Stimulated activated CD4-positive, alpha-beta T cell treated with anti-CD3 and anti-CD28 coated beads, TNF-alpha, amount 100 ng/mL, for 48 hours (primary cell): ENCODE data around the gene CFAP20DC.
"Not testable (repeated sequence)": the region's sequence is repeated elsewhere in the genome, so short reads cannot be mapped to it uniquely, and the experiment has no call there.

ENCODE experiments used
- DNase-seq, 3 donors: peaks; one replicate each; pipeline ENCODE4 v3.0.0-alpha.2; 2020; ENCODE audit warnings: low read depth in 3 of 3

Gene CFAP20DC

GRCh38 chr3:58743296-58743695 lies 306.5 kb downstream of the CFAP20DC start:
- no peak for DNase-seq

- DNase-seq, result no peak
These were observed 307.6 kb downstream of the CFAP20DC start for GRCh38 chr3:58742239-58742638.

DNA sequence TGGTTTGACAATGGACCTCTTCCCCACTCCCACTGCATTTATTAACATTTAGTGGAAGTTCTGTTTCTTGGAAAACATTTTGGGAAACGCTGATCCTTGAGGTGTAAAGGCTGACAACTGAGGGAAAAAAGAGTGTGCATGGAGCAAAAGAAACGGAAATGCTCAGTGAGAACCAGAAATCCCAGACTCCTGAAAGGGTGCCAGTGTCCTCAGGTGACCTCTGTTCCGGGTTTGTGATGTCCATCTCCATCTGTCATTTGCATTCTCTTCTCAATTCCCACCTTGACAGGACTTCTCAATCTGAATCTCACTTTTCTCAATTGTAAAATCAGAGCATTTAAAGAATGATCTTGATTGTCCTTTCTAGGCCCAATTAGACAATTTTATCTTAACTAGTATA lies 312.2 kb downstream of the CFAP20DC start:
- DNase-seq, result no peak

DNA sequence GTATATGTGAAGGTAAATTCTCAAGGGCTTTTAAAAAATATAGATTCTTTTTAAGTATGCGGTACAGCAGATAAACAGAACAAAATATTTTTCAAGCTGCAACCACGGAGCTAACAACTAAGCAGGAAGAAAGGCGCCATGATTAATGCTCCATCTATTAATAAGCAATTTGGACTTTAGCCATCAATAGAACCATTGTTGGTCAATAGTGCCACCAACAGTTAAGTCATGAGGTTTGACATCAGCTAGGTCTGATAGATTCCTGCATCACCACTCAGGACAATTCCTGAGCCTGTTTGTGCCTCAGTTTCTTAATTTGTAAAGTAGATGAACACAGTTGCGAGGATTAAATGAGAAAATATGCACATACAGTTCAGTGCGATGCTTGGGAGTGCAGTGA lies 318.2 kb downstream of the CFAP20DC start:
- no peak for DNase-seq

GRCh38 chr3:58728723-58729122 lies 321.1 kb downstream of the CFAP20DC start:
- DNase-seq, result no peak

- DNase-seq, result no peak
These were observed 324.4 kb downstream of the CFAP20DC start for GRCh38 chr3:58725326-58725853.

- no peak for DNase-seq
These were observed 325.5 kb downstream of the CFAP20DC start for GRCh38 chr3:58724336-58724735.

- DNase-seq, result no peak
These were observed 326.7 kb downstream of the CFAP20DC start for GRCh38 chr3:58723173-58723572.

GRCh38 chr3:58722561-58722960 lies 327.3 kb downstream of the CFAP20DC start:
- DNase-seq, result no peak

- no peak for DNase-seq
These were observed 329.3 kb downstream of the CFAP20DC start for GRCh38 chr3:58720526-58720925.

DNA sequence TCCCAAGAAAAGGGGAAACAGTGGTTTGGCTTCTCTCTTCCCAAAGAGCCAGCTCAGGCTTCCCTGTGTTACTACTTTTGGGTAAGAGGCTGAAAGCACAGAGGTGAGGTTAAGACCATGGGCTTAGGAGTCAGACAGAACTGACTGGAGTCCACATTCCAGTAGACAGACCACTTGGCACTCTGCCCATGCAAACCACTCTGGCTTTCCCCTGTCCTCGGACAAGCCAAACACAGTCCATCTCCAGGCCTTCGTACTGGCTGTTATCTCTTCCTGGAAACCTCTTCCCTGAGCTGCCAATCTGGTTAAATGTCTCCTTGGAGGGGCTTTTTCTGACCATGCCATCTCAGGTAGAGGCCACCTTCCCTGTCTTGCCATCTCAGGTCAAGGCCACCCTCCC lies 330.1 kb downstream of the CFAP20DC start:
- DNase-seq, result no peak

DNA sequence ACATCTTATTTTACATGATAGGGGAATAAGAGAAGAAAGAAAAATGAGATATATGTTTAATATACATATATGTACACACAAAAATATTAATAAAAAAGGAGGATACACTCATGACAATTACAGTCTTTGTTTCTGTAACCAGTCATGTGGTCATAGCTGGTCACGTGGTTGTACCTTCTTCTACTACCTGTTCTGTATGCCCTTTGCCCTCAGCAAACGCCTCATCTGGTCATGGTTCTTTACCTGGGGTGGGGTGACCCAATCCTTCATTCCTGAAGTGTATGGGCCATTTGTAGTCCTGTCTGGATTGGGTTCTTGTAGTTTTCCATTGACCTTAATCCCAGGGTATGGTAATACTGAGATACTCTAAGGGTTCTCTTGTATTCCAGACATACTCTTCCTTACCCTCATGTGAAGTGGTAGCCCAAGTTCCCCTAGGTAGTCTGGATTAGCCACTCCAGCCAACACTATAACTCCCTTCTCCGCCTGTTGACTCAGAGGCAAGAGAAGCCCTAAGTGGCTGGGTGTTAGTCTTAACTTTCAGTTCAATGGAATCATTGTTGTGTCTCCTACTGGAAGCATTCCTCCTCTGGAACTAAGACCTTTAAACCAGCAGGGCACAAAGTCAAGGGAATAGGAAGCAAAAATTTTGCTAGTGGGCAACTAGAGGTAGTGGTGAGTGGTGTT lies 336.0 kb downstream of the CFAP20DC start:
- DNase-seq, result no peak

DNA sequence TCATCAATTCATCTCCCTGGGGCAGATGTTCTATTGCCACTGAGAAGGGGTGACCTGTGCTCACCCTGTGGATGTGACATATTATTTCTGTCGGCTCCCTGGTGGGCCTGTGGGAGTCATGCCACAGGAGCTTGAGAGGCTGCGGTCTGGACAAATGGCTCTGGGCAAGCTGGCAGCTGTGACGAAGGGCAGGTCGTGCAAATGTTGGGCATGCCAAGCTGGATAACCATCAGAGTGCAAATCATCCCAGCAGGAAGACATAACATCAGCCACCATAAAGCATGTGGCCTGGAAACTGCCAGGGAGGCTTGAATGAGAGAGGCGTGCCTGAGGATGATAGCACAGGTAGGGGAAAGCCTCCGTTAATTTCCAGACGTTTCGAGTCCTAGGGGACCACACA lies 338.0 kb downstream of the CFAP20DC start:
- DNase-seq, result no peak

DNA sequence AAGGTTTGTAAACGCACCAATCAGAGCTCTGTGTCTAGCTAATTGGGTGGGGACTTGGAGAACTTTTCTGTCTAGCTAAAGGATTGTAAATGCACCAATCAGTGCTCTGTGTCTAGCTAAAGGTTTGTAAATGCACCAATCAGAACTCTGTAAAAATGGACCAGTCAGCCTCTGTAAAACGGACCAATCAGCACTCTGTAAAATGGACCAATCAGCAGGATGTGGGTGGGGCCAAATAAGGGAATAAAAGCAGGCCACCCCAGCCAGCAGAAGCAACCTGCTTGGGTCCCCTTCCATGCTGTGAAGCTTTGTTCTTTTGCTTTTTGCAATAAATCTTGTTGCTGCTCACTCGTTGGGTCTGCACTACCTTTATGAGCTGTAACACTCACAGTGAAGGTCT lies 340.8 kb downstream of the CFAP20DC start:
- not testable (repeated sequence) for DNase-seq

DNA sequence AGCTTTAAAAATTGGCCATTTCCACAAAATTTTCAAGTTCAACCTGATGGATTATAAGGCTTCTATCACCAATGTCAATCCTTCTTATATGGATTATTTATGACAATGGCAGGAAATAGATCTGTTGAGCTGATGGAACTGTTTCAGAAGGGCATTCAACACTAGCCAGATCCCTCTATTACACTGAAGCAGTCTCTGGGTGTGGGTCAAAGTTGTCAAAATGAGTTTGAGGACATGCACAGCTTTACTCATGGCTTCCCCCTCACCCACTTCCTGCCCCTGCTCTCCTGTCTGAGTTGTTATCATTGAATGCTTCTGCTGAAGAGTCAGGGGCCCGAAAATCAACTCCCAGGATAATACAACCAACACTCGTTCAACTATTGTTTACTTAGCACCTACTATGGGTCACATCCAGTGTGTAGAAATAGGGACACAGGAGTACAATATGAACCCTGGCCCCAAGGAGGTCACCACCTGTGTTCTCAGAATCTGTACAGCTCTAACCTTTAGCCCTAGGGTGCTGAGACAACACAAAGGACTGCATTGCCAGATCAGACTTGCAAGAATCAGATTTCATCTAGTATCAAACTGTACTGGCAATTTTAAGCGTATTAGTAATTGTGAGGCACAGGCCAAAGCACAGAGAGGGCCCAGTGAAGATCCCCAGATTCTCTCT lies 341.6 kb downstream of the CFAP20DC start:
- DNase-seq, result no peak

DNA sequence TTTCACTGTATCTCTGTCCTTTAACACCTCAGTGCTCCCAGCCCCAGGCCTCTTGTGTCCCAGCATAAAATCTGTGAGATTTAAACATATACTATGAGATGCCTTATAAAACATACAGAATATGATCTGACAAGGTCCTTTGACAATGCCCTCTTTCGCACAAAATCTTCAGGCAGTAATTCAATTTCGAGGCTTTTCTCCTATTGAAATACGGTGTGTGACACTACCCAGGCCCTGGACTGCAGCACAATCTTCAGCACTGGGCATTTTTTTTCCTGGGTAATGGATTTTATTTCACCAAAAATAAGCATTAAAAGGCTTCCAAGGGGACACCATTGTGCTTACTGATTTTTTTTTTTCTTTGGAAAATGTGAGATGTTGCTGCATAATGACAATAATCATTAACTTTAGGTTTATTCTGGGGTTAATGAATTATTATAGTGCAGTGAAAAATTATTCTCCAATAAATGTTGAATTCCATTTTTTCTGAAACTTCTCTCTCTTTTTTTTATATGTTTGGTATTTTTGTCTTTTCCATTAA lies 342.4 kb downstream of the CFAP20DC start:
- no peak for DNase-seq

DNA sequence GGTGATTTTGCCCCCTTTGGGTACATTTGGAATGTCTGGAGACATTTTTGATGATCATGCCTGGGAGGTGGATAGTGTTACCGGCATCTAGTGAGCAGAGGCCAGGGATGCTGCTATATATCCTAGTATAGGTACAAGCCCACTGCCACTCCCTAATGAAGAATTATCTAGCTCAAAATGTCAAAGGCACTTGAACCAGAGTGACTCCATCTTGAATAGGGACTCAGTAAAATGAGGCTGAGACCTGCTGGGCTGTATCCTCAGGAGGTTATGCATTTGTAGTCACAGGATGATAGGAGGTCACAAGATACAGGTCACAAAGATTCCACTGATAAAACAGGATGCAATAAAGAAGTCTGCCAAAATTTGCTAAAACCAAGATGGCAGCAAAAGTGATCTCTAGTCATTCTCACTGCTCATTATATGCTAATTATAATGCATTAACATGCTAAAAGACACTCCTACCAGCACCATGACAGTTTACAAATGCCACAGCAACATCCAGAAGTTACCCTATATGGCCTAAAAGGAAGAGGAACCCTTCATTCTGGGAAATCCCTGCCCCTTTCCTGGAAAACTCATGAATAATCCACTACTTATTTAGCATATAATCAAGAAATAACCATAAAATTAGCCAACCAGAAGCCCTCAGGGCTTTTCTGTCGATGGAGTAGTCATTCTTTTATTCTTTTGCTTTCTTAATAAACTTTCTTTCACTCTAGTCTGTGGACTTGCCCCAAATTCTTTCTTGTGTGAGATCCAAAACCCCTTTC lies 343.2 kb downstream of the CFAP20DC start:
- DNase-seq, result no peak

- no peak for DNase-seq
These were observed 345.1 kb downstream of the CFAP20DC start for GRCh38 chr3:58704745-58705144.

DNA sequence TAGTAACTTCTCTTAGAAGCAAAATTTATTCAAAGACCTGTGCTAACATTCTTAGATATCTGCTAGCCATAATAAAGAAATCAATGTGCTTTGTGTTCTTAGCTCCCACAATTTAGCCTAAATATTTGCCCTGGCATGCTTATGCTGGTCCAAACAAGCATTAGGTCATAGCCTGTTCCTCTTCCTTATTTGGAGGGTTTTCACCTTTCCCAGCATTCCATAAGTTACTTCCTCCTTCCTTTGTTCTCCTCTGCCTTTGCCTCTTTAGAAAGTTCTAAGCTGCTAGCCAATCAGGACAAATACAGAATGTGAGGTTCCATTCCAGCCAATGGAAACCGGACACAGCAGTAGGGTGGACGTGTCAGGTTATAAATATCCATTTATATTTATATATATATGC lies 345.5 kb downstream of the CFAP20DC start:
- not testable (repeated sequence) for DNase-seq

DNA sequence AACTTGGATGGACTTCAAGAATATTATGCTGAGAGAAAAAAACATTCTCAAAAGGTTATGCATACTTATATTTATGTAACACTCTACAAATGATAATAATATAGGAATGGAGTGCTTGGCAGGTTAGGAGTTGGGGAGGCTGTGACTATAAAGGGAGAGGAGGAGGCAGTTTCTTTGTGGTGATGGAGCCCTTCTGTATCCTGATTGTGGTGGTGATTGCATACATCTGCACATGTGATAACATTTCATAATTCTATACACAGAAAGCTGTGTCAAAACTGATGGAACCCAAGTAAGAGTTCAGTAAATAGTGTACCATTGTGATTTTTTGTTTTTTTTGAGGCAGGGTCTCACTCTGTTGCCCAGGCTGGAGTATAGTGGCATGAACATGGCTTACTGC lies 351.6 kb downstream of the CFAP20DC start:
- DNase-seq, result no peak

DNA sequence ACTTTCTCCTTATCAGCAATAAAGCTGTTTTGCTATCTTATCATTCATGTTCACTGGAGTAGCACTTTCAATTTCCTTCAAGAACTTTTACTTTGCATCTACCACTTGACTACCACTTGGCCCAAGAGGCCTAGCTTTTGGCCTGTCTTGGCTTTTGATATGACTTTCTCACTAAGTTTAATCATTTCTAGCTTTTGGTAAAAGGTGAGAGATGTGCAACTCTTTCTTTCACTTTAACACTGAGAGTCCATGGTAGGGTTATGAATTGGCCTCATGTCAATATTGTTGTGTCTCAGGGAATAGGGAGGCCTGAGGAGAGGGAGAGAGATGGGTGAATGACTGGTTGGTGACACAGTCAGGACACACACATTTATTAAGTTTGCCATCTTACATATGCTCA lies 352.3 kb downstream of the CFAP20DC start:
- DNase-seq, result no peak

GRCh38 chr3:58696813-58697212 lies 353.0 kb downstream of the CFAP20DC start:
- not testable (repeated sequence) for DNase-seq
